Natural killer cell treated with Interleukin-12 subunit alpha and Interleukin-12 subunit beta and Interleukin-15 and Interleukin-18, amount 100 ng/mL, for 72 hours (primary cell): ENCODE results near the gene ADAMTS6. TPM values are rescaled to one million over a fixed set of nuclear protein-coding genes. Genes with fewer than 3 reads are reported as not detected.

Experiments
- ATAC-seq, 2 donors: fragments of 150-1000 bp; cut with Tn5 transposase in 1 of 2; sonication (Bioruptor Pico), chemical (Tn5 transposase) in 1 of 2; 2 replicates each; pipeline ENCODE4 v1.10.0; 2021
- DNase-seq: peaks from one replicate; pipeline ENCODE4 v3.0.0; 2022; ENCODE audit warnings: low spot score
- H3K27ac Mint-ChIP-seq, 2 donors: 1 replicate in 1 of 2; 2 replicates in 1 of 2; pipeline ENCODE4 v1.8.0; 2022; ENCODE audit warnings: mixed read lengths in 2 of 2, mild to moderate bottlenecking in 1 of 2, moderate library complexity in 1 of 2
- H3K27me3 Mint-ChIP-seq, 2 donors: 1 replicate in 1 of 2; 2 replicates in 1 of 2; pipeline ENCODE4 v1.8.0; 2022; ENCODE audit warnings: mixed read lengths in 2 of 2
- H3K36me3 Mint-ChIP-seq: one replicate; pipeline ENCODE4 v1.8.0; 2022; ENCODE audit warnings: mixed read lengths
- H3K4me1 Mint-ChIP-seq, 2 donors: 1 replicate in 1 of 2; 2 replicates in 1 of 2; pipeline ENCODE4 v1.8.0; 2022; ENCODE audit warnings: low read depth in 2 of 2, mixed read lengths in 2 of 2, mild to moderate bottlenecking in 1 of 2
- H3K4me3 Mint-ChIP-seq: one replicate; pipeline ENCODE4 v1.8.0; 2022; ENCODE audit warnings: mixed read lengths
- H3K9me3 Mint-ChIP-seq: 2 replicates; pipeline ENCODE4 v1.8.0; 2022; ENCODE audit warnings: mixed read lengths
- total RNA-seq, 2 donors: library from RNA; stranded (reverse); gene quantifications; one replicate each; pipeline ENCODE4 v1.2.3, GENCODE V29; 2022

Gene ADAMTS6
- total RNA-seq, 2 donors from 2014 or later: 0.10 to 1.2 TPM

DNA sequence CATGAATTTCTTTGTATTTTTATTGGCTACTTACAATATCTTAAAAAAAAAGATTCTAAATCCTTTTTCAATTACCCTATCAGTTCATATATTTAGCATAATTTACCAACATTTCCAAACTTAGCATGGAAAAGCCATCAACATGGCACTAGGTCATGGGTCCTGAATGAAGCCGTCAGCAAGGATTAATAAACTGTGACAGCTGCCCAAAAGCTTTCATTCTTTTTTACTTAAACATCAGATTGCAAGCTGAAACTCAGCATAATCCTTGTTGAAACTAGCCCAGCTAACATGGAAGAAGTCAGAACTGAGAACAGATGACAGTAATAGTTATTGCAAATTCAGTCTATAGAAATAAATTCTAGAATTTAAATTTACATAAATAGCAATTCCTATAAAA, 209.8 kb downstream of the ADAMTS6 start:
- Mint-ChIP-seq H3K4me1 (no peaks in the 10 kb centered on the region), H3K27ac (no peak overlapping the region), H3K27me3 (no peaks in the 10 kb centered on the region), H3K4me3 (no peak overlapping the region), H3K9me3 (no peaks in the 10 kb centered on the region), H3K36me3 (no peaks in the 10 kb centered on the region)
- DNase-seq (no peak), ATAC-seq (no peak)

- peaks cover 3 to 10% of the 10 kb centered on the region in 2 donors for H3K27me3 Mint-ChIP-seq
- no peak overlapping the region for H3K4me3 Mint-ChIP-seq
These were observed 213.2 kb downstream of the ADAMTS6 start for GRCh38 chr5:65268525-65268924.

GRCh38 chr5:65264420-65264819, 217.3 kb downstream of the ADAMTS6 start:
- Mint-ChIP-seq H3K4me1 (peaks cover 0 to 8% of the 10 kb centered on the region in 2 donors), H3K36me3 (no peaks in the 10 kb centered on the region), H3K27me3 (peaks cover 3 to 25% of the 10 kb centered on the region in 2 donors), H3K27ac (no peak overlapping the region), H3K4me3 (no peak overlapping the region), H3K9me3 (no peaks in the 10 kb centered on the region)
- no peak for ATAC-seq
- DNase-seq: no peak

More at GRCh38 chr5:65268525-65268924, 213.2 kb downstream of the ADAMTS6 start:
- Mint-ChIP-seq H3K27ac (no peak overlapping the region), H3K36me3 (no peaks in the 10 kb centered on the region), H3K4me1 (no peaks in the 10 kb centered on the region), H3K9me3 (no peaks in the 10 kb centered on the region)
- ATAC-seq (no peak), DNase-seq (no peak)

GRCh38 chr5:65263321-65263720, 218.4 kb downstream of the ADAMTS6 start:
- H3K4me1 Mint-ChIP-seq: peaks cover 0 to 8% of the 10 kb centered on the region in 2 donors
- H3K4me3 Mint-ChIP-seq: no peak overlapping the region
- DNase-seq (no peak), ATAC-seq (no peak)
- peaks cover 3 to 31% of the 10 kb centered on the region in 2 donors for H3K27me3 Mint-ChIP-seq
- H3K27ac Mint-ChIP-seq: no peak overlapping the region
- no peaks in the 10 kb centered on the region for H3K36me3 Mint-ChIP-seq
- H3K9me3 Mint-ChIP-seq: no peaks in the 10 kb centered on the region

- ATAC-seq: no peak
- no peaks in the 10 kb centered on the region for H3K36me3 Mint-ChIP-seq
- H3K4me3 Mint-ChIP-seq: no peak overlapping the region
- peaks cover 0 to 8% of the 10 kb centered on the region in 2 donors for H3K4me1 Mint-ChIP-seq
- H3K27ac Mint-ChIP-seq: no peak overlapping the region
- peaks cover 3 to 34% of the 10 kb centered on the region in 2 donors for H3K27me3 Mint-ChIP-seq
- H3K9me3 Mint-ChIP-seq: no peaks in the 10 kb centered on the region
- DNase-seq: no peak
These were observed 219.1 kb downstream of the ADAMTS6 start for GRCh38 chr5:65262649-65263059.

DNA sequence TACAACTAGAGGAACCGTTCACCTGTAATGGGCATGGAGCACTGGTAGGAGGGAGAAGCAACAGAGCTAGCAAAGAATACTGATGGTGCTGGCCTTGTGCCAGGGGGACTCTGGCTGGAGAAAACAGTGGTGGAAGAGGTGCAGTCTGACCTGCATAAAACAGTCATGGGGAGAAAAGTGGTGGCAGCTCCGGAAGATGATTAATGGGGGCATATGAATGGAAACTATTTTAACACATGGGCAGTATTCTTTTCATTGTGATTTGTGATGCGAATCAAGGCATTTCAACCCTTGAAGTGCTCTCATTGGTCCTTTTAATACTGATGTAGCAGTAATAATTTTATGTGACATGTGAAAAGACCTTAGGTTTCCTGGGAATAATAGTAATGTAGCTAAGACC, 219.6 kb downstream of the ADAMTS6 start:
- no peak overlapping the region for H3K27ac Mint-ChIP-seq
- DNase-seq (no peak), ATAC-seq (no peak)
- no peaks in the 10 kb centered on the region for H3K36me3 Mint-ChIP-seq
- peaks cover 7 to 39% of the 10 kb centered on the region in 2 donors for H3K27me3 Mint-ChIP-seq
- H3K4me1 Mint-ChIP-seq: peaks cover 0 to 8% of the 10 kb centered on the region in 2 donors
- H3K4me3 Mint-ChIP-seq: no peak overlapping the region
- peaks cover 4% of the 10 kb centered on the region for H3K9me3 Mint-ChIP-seq

GRCh38 chr5:65261499-65261898, 220.2 kb downstream of the ADAMTS6 start:
- Mint-ChIP-seq H3K4me3 (no peak overlapping the region), H3K27me3 (peaks cover 7 to 41% of the 10 kb centered on the region in 2 donors), H3K4me1 (peaks cover 0 to 8% of the 10 kb centered on the region in 2 donors), H3K27ac (no peak overlapping the region), H3K36me3 (no peaks in the 10 kb centered on the region), H3K9me3 (peaks cover 4% of the 10 kb centered on the region)
- ATAC-seq (no peak), DNase-seq (no peak)

DNA sequence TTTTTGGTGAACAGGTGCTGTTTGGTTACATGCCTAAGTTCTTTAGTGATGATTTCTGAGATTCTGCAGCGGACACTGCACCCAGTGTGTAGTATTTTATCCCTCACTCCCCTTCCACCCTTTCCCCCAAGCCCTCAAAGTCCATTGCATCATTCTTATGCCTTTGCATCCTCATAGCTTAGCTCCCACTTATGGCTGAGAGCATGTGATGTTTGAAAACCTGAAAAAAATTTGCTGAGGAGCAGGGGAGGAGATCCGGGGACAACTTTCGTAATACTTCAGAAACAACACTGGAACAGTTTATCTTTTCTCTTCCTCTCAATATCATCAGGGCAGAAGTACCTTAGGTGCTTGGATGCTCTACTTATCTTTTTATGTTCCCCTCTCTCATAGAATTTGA, 226.4 kb downstream of the ADAMTS6 start:
- ATAC-seq (no peak), DNase-seq (no peak)
- Mint-ChIP-seq H3K4me1 (no peaks in the 10 kb centered on the region), H3K27ac (no peak overlapping the region), H3K36me3 (no peaks in the 10 kb centered on the region), H3K9me3 (peaks cover 4% of the 10 kb centered on the region), H3K27me3 (peaks cover 5 to 21% of the 10 kb centered on the region in 2 donors), H3K4me3 (no peak overlapping the region)

DNA sequence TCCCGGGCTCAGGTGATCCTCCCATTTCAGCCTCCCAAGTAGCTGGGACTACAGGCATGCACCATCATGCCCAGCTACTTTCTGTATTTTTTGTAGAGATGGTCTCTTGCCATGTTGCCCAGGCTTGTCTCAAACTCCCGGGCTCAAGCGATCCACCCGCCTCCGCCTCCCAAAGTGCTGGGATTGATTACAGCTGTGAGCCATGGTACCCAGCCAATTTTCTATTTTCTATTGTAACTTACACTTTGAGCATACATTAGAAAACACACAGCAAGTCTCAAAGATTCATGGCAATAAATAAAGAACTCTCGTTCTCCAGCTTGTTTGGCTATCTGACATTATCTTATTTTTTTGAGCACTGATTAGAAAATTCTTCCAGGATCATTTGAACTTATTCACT, 228.7 kb downstream of the ADAMTS6 start:
- H3K36me3 Mint-ChIP-seq: no peaks in the 10 kb centered on the region
- no peak overlapping the region for H3K27ac Mint-ChIP-seq
- peaks cover 4% of the 10 kb centered on the region for H3K9me3 Mint-ChIP-seq
- DNase-seq (no peak), ATAC-seq (no peak)
- no peaks in the 10 kb centered on the region for H3K4me1 Mint-ChIP-seq
- peaks cover 5 to 8% of the 10 kb centered on the region in 2 donors for H3K27me3 Mint-ChIP-seq
- no peak overlapping the region for H3K4me3 Mint-ChIP-seq

GRCh38 chr5:65248896-65249295, 232.8 kb downstream of the ADAMTS6 start:
- Mint-ChIP-seq H3K4me1 (no peaks in the 10 kb centered on the region), H3K4me3 (no peak overlapping the region), H3K9me3 (peaks cover 3% of the 10 kb centered on the region), H3K27me3 (peaks cover 0 to 3% of the 10 kb centered on the region in 2 donors), H3K27ac (no peak overlapping the region), H3K36me3 (no peaks in the 10 kb centered on the region)
- no peak for ATAC-seq
- no peak for DNase-seq

GRCh38 chr5:65247594-65247993, 234.1 kb downstream of the ADAMTS6 start:
- H3K27me3 Mint-ChIP-seq: peaks cover 0 to 3% of the 10 kb centered on the region in 2 donors
- no peak overlapping the region for H3K27ac Mint-ChIP-seq
- DNase-seq: no peak
- no peak overlapping the region for H3K4me3 Mint-ChIP-seq
- no peaks in the 10 kb centered on the region for H3K4me1 Mint-ChIP-seq
- no peak for ATAC-seq
- peaks cover 3% of the 10 kb centered on the region for H3K9me3 Mint-ChIP-seq
- no peaks in the 10 kb centered on the region for H3K36me3 Mint-ChIP-seq

GRCh38 chr5:65246741-65247140, 235.0 kb downstream of the ADAMTS6 start:
- H3K4me1 Mint-ChIP-seq: no peaks in the 10 kb centered on the region
- H3K9me3 Mint-ChIP-seq: peaks cover 3% of the 10 kb centered on the region
- H3K27ac Mint-ChIP-seq: no peak overlapping the region
- H3K36me3 Mint-ChIP-seq: no peaks in the 10 kb centered on the region
- H3K4me3 Mint-ChIP-seq: no peak overlapping the region
- ATAC-seq (no peak), DNase-seq (no peak)
- H3K27me3 Mint-ChIP-seq: peaks cover 0 to 3% of the 10 kb centered on the region in 2 donors

GRCh38 chr5:65244031-65244430, 237.7 kb downstream of the ADAMTS6 start:
- Mint-ChIP-seq H3K36me3 (no peaks in the 10 kb centered on the region), H3K9me3 (peaks cover 3% of the 10 kb centered on the region), H3K4me1 (no peaks in the 10 kb centered on the region), H3K27me3 (peaks cover 0 to 3% of the 10 kb centered on the region in 2 donors), H3K4me3 (no peak overlapping the region), H3K27ac (no peak overlapping the region)
- ATAC-seq: no peak
- DNase-seq: no peak

DNA sequence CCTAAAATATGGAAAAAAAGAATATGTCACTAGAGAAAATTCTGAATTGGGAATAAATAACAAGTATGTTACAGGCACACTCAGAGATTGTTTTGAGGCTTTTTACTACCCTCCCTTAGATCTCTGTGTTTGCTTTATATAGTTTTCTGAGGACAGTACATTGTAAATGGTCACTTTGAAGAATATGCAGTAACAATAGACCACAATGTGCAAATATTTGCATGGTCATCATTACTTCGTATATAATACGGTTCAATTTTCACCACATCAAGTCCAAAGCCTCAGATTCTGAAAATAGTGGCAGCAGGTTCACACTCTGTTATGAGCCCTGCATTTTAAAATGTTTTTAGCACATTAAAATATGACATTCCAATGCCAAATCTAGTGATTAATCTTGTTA, 238.6 kb downstream of the ADAMTS6 start:
- H3K27me3 Mint-ChIP-seq: peaks cover 0 to 3% of the 10 kb centered on the region in 2 donors
- DNase-seq (no peak), ATAC-seq (no peak)
- no peak overlapping the region for H3K4me3 Mint-ChIP-seq
- no peaks in the 10 kb centered on the region for H3K4me1 Mint-ChIP-seq
- H3K36me3 Mint-ChIP-seq: no peaks in the 10 kb centered on the region
- peaks cover 3% of the 10 kb centered on the region for H3K9me3 Mint-ChIP-seq
- H3K27ac Mint-ChIP-seq: no peak overlapping the region

GRCh38 chr5:65229841-65230240, 251.9 kb downstream of the ADAMTS6 start:
- no peak for ATAC-seq
- peaks cover 24% of the 10 kb centered on the region for H3K36me3 Mint-ChIP-seq
- H3K4me3 Mint-ChIP-seq: no peak overlapping the region
- no peak for DNase-seq
- peaks cover 0 to 2% of the 10 kb centered on the region in 2 donors for H3K27me3 Mint-ChIP-seq
- peaks cover 19% of the 10 kb centered on the region for H3K9me3 Mint-ChIP-seq
- H3K27ac Mint-ChIP-seq: no peak overlapping the region
- no peaks in the 10 kb centered on the region for H3K4me1 Mint-ChIP-seq
